ENCODE measurements around the gene SMCP.

DNA sequence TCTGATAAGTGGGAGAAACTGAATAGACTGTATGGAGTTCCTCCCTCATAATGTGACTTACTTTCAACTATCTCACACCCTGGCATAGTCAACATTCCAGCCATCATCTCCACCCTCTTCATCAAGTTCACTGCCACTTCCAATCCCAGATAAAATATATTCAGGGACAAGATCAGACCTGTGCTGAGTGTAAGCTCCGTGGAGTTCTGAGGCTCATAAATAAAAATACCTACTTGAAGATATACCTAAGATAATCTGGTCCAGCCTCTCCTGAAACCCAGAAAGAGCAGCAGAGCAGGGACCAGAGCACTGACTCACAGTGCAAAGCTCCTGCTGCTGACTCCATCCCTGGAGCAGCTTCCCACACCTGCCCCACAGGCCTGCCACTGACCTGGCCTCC is 20.1 kb upstream of the SMCP start:
- TF ChIP-seq, protein P1, sequence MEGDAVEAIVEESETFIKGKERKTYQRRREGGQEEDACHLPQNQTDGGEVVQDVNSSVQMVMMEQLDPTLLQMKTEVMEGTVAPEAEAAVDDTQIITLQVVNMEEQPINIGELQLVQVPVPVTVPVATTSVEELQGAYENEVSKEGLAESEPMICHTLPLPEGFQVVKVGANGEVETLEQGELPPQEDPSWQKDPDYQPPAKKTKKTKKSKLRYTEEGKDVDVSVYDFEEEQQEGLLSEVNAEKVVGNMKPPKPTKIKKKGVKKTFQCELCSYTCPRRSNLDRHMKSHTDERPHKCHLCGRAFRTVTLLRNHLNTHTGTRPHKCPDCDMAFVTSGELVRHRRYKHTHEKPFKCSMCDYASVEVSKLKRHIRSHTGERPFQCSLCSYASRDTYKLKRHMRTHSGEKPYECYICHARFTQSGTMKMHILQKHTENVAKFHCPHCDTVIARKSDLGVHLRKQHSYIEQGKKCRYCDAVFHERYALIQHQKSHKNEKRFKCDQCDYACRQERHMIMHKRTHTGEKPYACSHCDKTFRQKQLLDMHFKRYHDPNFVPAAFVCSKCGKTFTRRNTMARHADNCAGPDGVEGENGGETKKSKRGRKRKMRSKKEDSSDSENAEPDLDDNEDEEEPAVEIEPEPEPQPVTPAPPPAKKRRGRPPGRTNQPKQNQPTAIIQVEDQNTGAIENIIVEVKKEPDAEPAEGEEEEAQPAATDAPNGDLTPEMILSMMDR (conservative IDR thresholded peaks at IDR 0.05; ENCODE audit: low read depth, low read length), result no peak
- TF ChIP-seq EZH2 (IDR thresholded peaks at IDR 0.05; ENCODE audit: borderline replicate concordance, low read depth, low read length, poor library complexity, severe bottlenecking), result no peak
